GM23248 (cell line): ENCODE results near the gene RUVBL2. TPM values are rescaled to one million over a fixed set of nuclear protein-coding genes. Genes with fewer than 3 reads are reported as not detected.

Experiments used
- DNase-seq: peaks from one replicate; pipeline ENCODE4 v3.0.0-alpha.2; 2015
- H2AFZ ChIP-seq: fragments of 200-600 bp; sonication (generic); 2 replicates; pipeline ENCODE4 v1.6.1; 2016; ENCODE audit warnings: antibody characterized with exemption
- H3F3A ChIP-seq: fragments of 200-600 bp; sonication (generic); 2 replicates; pipeline ENCODE4 v1.6.1; 2016; ENCODE audit warnings: mild to moderate bottlenecking, antibody characterized with exemption, mixed run types; ENCODE audit not compliant: insufficient read depth
- H3K27ac ChIP-seq: fragments of 200-600 bp; sonication (generic); 2 replicates; pipeline ENCODE4 v1.5.1; 2016; ENCODE audit warnings: mild to moderate bottlenecking
- H3K27me3 ChIP-seq: fragments of 200-600 bp; sonication (generic); replicated peaks from 2 replicates; pipeline ENCODE4 v1.6.1; 2016; ENCODE audit warnings: mild to moderate bottlenecking; ENCODE audit not compliant: insufficient read depth
- H3K36me3 ChIP-seq: fragments of 200-600 bp; sonication (generic); 2 replicates; pipeline ENCODE4 v1.6.1; 2016; ENCODE audit warnings: low read depth, mild to moderate bottlenecking
- H3K4me1 ChIP-seq: fragments of 200-600 bp; sonication (generic); 2 replicates; pipeline ENCODE4 v1.6.1; 2016; ENCODE audit warnings: mild to moderate bottlenecking; ENCODE audit not compliant: insufficient read depth
- H3K4me2 ChIP-seq: fragments of 200-600 bp; sonication (generic); one replicate; pipeline ENCODE4 v1.6.1; 2016; ENCODE audit warnings: mild to moderate bottlenecking; ENCODE audit not compliant: unreplicated experiment
- H3K4me3 ChIP-seq: fragments of 200-600 bp; sonication (generic); 2 replicates; pipeline ENCODE4 v1.5.1; 2016; ENCODE audit warnings: mild to moderate bottlenecking
- H3K79me2 ChIP-seq: fragments of 200-600 bp; sonication (generic); 2 replicates; pipeline ENCODE4 v1.6.1; 2016; ENCODE audit warnings: mild to moderate bottlenecking; ENCODE audit not compliant: insufficient read depth
- H3K9ac ChIP-seq: fragments of 200-600 bp; sonication (generic); 2 replicates; pipeline ENCODE4 v1.6.1; 2016; ENCODE audit warnings: mild to moderate bottlenecking
- H3K9me2 ChIP-seq: fragments of 200-600 bp; sonication (generic); 2 replicates; pipeline ENCODE4 v1.6.1; 2016; ENCODE audit warnings: mixed run types, mild to moderate bottlenecking, moderate library complexity; ENCODE audit not compliant: insufficient read depth
- H3K9me3 ChIP-seq: fragments of 200-600 bp; sonication (generic); one replicate; pipeline ENCODE4 v1.6.1; 2017; ENCODE audit warnings: low read depth
- H4K20me1 ChIP-seq: fragments of 200-600 bp; sonication (generic); 2 replicates; pipeline ENCODE4 v1.6.0; 2016; ENCODE audit not compliant: insufficient read depth
- EZH2 ChIP-seq: fragments of 200-600 bp; sonication (generic); IDR thresholded peaks from 2 replicates; pipeline ENCODE4 v1.6.1; 2018; ENCODE audit warnings: antibody characterized with exemption, mild to moderate bottlenecking; ENCODE audit not compliant: insufficient read depth, poor library complexity, severe bottlenecking
- EZH2phosphoT487 ChIP-seq: fragments of 200-600 bp; sonication (generic); IDR thresholded peaks from 2 replicates; pipeline ENCODE4 v1.6.1; 2018; ENCODE audit warnings: antibody characterized with exemption, moderate library complexity, mild to moderate bottlenecking, low read depth; ENCODE audit not compliant: insufficient read depth
- WGBS, 2 experiments: methylation state at CpG; one replicate each; pipeline ENCODE4 v1.1.6; 2015 to 2017; ENCODE audit warnings: low lambda C conversion rate in 2 of 2, low coverage in 1 of 2; ENCODE audit errors: missing lambda C conversion rate in 2 of 2; 5-methylcytosine and 5-hydroxymethylcytosine counted together
- in situ Hi-C: fragments of 300-500 bp; cut with MboI; formaldehyde crosslinking; loops from 2 replicates; pipeline ENCODE4 v1.15.0; 2020
- polyA plus RNA-seq: library from polyadenylated mRNA; unstranded; fragments of >200 nt; fragmentation: Nextera tagmentation; extraction: Ambion mirVana; gene quantifications from 2 replicates; pipeline ENCODE4 v1.2.1, GENCODE V29; 2016
- total RNA-seq: library from RNA; depleted of rRNA; stranded (reverse); fragments of >200 nt; shearing (Covaris generic); gene quantifications from 2 replicates; pipeline ENCODE4 v1.2.3, GENCODE V29; 2014

Gene RUVBL2
- total and polyA plus RNA-seq, 2 experiments from 2014 or later = 129 to 177 TPM

DNA sequence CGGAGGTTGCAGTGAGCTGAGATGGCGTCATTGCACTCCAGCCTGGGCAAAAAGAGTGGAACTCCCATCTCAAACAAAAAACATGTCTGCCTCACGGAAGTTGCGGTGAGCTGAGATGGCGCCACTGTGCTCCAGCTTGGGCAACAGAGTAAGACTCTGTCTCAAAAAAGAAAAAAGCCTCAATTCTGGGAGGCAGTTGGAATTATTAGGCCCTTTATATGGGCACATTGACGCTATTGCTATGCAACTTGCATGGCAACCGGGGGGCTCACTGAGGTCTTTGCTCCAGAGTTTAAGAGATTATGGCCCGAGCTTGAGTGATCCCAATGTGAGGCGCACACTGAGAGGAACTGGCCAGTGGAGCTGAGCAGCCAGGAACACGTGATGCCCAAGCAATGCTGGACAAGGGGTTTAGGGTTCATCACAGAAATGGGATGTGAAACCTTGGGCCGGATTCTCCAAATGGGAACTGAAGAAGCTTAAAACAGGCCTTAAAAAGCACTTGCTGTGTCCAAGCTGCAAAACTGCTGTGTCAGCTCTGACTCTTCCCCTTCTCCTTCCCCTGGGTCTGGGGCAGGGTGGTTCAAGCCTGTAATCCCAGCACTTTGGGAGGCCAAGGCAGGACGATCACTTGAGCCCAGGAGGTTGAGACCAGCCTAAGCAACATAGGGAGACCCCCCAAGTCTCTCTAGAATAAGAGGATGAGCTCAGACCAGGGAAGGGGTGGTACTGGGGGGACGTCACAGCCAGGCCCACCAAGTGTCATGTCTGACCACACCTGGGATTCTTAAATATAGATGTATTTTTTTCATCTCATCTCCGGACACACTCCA, 26.1 kb upstream of the RUVBL2 start:
- DNase-seq = peak; percentile 58
- Histone ChIP-seq H3K9me2 (no peaks in the 10 kb centered on the region), H3K4me3 (peak overlapping the region; percentile 97), H3K4me2 (peak overlapping the region; percentile 98), H3K27ac (peak overlapping the region; percentile 97), H3K36me3 (peaks cover 34% of the 10 kb centered on the region; the same call in 1 of the 2 replicates), H3K27me3 (no peaks in the 10 kb centered on the region), H3K9me3 (no peaks in the 10 kb centered on the region), H3K79me2 (peaks cover 22% of the 10 kb centered on the region), H2AFZ (no peak overlapping the region), H4K20me1 (peaks cover 12% of the 10 kb centered on the region; the same call in 1 of the 2 replicates), H3K4me1 (peaks cover 24% of the 10 kb centered on the region), H3F3A (peaks cover 66% of the 10 kb centered on the region), H3K9ac (peak overlapping the region; percentile 95)
- in situ Hi-C loops = no loop called here
- TF ChIP-seq EZH2phosphoT487 (no peak), EZH2 (no peak)
- WGBS, 2 experiments = 69 to 70% methylated on average over 14 of the region's 14 CpGs

DNA sequence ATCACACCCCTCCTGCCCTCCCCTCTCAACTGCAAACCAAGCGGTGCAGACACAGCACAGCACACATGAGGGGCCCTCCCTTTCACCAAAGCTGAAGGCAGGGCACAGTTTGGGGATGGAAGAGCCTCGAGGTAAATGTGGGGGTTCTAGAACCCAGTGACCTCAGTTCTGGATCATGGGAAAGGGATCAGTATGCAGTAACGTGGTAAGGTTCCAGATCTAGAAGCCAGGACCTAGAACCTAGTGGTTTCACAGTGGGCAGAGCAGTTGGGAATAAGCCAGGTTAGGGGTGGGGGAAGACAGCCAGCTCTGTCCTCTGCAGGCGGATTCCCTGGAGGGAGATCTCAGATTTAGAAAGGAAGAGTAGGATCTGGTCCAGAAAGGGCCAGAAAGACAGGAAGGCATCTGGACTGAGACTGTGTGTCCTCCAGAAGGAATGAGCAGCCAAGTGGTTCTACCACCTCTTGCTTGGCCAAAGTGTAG, 25.5 kb upstream of the RUVBL2 start:
- 40 to 53% methylated on average over 4 of the region's 4 CpGs for WGBS, 2 experiments
- Histone ChIP-seq H3K9ac (peak overlapping the region; percentile 95; the same call in 1 of the 2 replicates), H3K79me2 (peaks cover 22% of the 10 kb centered on the region), H3K27me3 (no peaks in the 10 kb centered on the region), H3K27ac (peak overlapping the region; percentile 97), H3K36me3 (peaks cover 37% of the 10 kb centered on the region), H4K20me1 (peaks cover 12% of the 10 kb centered on the region; the same call in 1 of the 2 replicates), H3K9me3 (no peaks in the 10 kb centered on the region), H3F3A (peaks cover 69% of the 10 kb centered on the region), H3K4me1 (peaks cover 23% of the 10 kb centered on the region), H3K4me2 (no peak overlapping the region), H3K9me2 (no peaks in the 10 kb centered on the region), H3K4me3 (no peak overlapping the region), H2AFZ (no peak overlapping the region)
- TF ChIP-seq EZH2phosphoT487 = no peak
- TF ChIP-seq EZH2 = no peak
- in situ Hi-C loops = no loop called here
- DNase-seq = peak; percentile 43

DNA sequence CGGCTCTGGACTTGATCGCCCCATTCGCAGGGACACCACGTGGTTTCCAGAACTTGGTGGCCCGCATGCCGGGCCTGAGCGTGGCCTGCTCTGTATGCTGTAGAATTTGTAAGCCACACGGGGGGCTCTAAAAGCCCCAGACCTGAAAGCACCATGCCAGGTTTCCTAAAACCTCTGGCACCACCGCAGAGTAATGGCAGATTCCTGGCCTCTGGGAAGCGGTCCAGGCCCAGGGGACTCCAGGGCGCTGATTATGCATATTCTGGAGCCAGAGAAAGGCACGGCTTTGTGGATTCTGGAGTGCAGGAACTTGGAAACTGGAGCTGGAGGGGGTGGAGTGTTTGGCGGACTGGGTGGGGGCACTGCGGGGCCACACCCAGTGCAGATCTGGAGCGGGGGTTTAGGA, 24.9 kb upstream of the RUVBL2 start:
- in situ Hi-C loops = no loop called here
- WGBS, 2 experiments = 42 to 48% methylated on average over 14 to 15 of the region's 15 CpGs
- H3K4me2 ChIP-seq = no peak overlapping the region
- peaks cover 65% of the 10 kb centered on the region for H3F3A ChIP-seq
- peaks cover 12% of the 10 kb centered on the region; the same call in 1 of the 2 replicates for H4K20me1 ChIP-seq
- no peaks in the 10 kb centered on the region for H3K9me2 ChIP-seq
- H3K9me3 ChIP-seq = no peaks in the 10 kb centered on the region
- no peak for DNase-seq
- TF ChIP-seq EZH2 (no peak), EZH2phosphoT487 (no peak)
- H3K79me2 ChIP-seq = peaks cover 22% of the 10 kb centered on the region
- H3K4me1 ChIP-seq = peaks cover 17% of the 10 kb centered on the region
- peak overlapping the region; percentile 97; the same call in 1 of the 2 replicates for H3K27ac ChIP-seq
- H3K27me3 ChIP-seq = no peaks in the 10 kb centered on the region
- H3K9ac ChIP-seq = no peak overlapping the region
- peaks cover 43% of the 10 kb centered on the region for H3K36me3 ChIP-seq
- H2AFZ ChIP-seq = no peak overlapping the region
- H3K4me3 ChIP-seq = no peak overlapping the region

DNA sequence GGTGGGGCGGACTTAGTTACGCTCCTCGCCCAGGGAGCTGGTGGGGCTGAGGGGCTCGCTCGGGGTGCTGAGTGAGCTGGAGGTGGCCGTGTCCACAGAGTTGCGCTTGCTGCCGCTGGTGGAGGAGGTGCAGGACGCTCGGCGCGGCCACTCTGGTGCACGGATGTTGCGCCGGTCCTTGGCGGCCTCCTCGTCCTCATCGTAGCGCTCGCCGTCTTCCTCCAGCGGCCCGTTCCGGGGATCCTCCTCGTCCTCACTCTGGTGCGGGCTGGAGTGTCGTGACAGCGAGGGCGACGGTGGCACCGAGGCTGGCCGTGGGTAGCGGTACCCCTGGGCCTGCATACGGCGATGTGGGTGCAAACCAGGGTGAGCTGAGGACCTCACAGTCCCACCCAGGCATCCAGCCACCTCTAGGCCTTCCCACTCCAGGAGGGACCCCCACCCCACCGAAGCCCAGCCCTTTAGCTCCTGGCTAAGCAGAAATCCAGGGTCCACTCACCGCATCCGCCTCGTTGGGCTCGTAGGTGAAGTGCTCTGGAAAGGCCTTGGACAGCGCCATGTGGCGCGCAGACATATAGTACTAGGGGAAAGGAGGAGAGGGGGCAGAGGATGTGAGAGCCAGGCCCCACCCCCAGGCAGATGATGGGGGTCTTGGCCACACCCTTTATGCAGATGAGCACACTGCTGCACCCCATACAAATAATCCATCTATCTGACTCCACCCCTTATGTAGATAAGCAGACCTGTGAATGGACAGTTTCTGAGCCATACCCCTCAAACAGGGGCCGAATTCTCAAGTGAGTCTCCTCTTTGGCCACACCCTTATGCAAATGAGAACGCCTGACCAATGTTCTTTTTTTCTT, 24.2 kb upstream of the RUVBL2 start:
- H3K79me2 ChIP-seq = peaks cover 22% of the 10 kb centered on the region
- H3K9ac ChIP-seq = no peak overlapping the region
- TF ChIP-seq EZH2phosphoT487 = no peak
- TF ChIP-seq EZH2 = no peak
- H3K27me3 ChIP-seq = no peaks in the 10 kb centered on the region
- H3F3A ChIP-seq = peaks cover 58% of the 10 kb centered on the region
- DNase-seq = peak; percentile 43
- H3K4me3 ChIP-seq = no peak overlapping the region
- H3K27ac ChIP-seq = no peak overlapping the region
- 94 to 95% methylated on average over 36 to 45 of the region's 45 CpGs for WGBS, 2 experiments
- H2AFZ ChIP-seq = no peak overlapping the region
- H4K20me1 ChIP-seq = peaks cover 12% of the 10 kb centered on the region; the same call in 1 of the 2 replicates
- H3K36me3 ChIP-seq = peaks cover 49% of the 10 kb centered on the region
- H3K4me1 ChIP-seq = peaks cover 10% of the 10 kb centered on the region
- in situ Hi-C loops = loop anchor here (10.0 kb wide), 1 partner anchor 175 kb away; no protein-coding TSS in a partner anchor
- no peaks in the 10 kb centered on the region for H3K9me2 ChIP-seq
- no peaks in the 10 kb centered on the region for H3K9me3 ChIP-seq
- no peak overlapping the region for H3K4me2 ChIP-seq
